Aorta (tissue), 5 donors: ENCODE data around the gene UBAP1L. TPM values are rescaled to one million over a fixed set of nuclear protein-coding genes. Genes with fewer than 3 reads are reported as not detected.
"Not testable (repeated sequence)": the region's sequence is repeated elsewhere in the genome, so short reads cannot be mapped to it uniquely, and the experiment has no call there.

Experiments
- ATAC-seq: fragments of 200-7000 bp; cut with Tn5 transposase; one replicate; pipeline ENCODE4 v1.9.1; 2022; ENCODE audit warnings: moderate library complexity; ENCODE audit not compliant: low FRiP score
- DNase-seq, 2 donors: peaks; one replicate each; pipeline ENCODE4 v3.0.0-alpha.2; 2020
- H3K27ac ChIP-seq, 2 donors: one replicate each; pipeline ENCODE4 v1.5.1; 2013; ENCODE audit warnings: low read length in 2 of 2, mild to moderate bottlenecking in 2 of 2, moderate library complexity in 2 of 2, control low read depth in 1 of 2, inconsistent platforms in 1 of 2, low read depth in 1 of 2
- H3K27me3 ChIP-seq, 2 donors: one replicate each; pipeline ENCODE4 v1.6.1; 2013; ENCODE audit warnings: control low read depth in 1 of 2, low read length in 1 of 2, mild to moderate bottlenecking in 1 of 2, moderate library complexity in 1 of 2; ENCODE audit not compliant: insufficient read depth in 2 of 2, control insufficient read depth in 1 of 2
- H3K36me3 ChIP-seq, 2 donors: one replicate each; pipeline ENCODE4 v1.6.1; 2013; ENCODE audit warnings: control low read depth in 1 of 2, low read length in 1 of 2, mild to moderate bottlenecking in 1 of 2; ENCODE audit not compliant: insufficient read depth in 2 of 2, control insufficient read depth in 1 of 2
- H3K4me1 ChIP-seq, 2 donors: one replicate each; pipeline ENCODE4 v1.6.1; 2013; ENCODE audit warnings: low read length in 2 of 2, control low read depth in 1 of 2, mild to moderate bottlenecking in 1 of 2, moderate library complexity in 1 of 2; ENCODE audit not compliant: insufficient read depth in 2 of 2, control insufficient read depth in 1 of 2
- H3K4me3 ChIP-seq, 2 donors: one replicate each; pipeline ENCODE4 v1.5.1; 2013; ENCODE audit warnings: low read length in 2 of 2, control low read depth in 1 of 2, mild to moderate bottlenecking in 1 of 2
- H3K9me3 ChIP-seq: one replicate; pipeline ENCODE4 v1.6.1; 2013; ENCODE audit warnings: mild to moderate bottlenecking, low read length; ENCODE audit not compliant: control insufficient read depth
- WGBS, 2 donors: extraction: QIAGEN DNeasy Blood & Tissue Kit; methylation state at CpG; one replicate each; pipeline ENCODE4 v1.1.7; 2013; 5-methylcytosine and 5-hydroxymethylcytosine counted together
- intact Hi-C, 2 donors: fragments of 100-400 bp; cut with DNase I; formaldehyde crosslinking; loops; one replicate each; pipeline versions ENCODE4 v1.14.2 to v1.15.0; 2022
- polyA plus RNA-seq, 2 donors: library from polyadenylated mRNA; stranded (reverse); fragments of 200-250 nt; gene quantifications; one replicate each; pipeline ENCODE4 v1.2.3, GENCODE V29; 2013
- total RNA-seq, 2 donors: library from RNA; stranded (reverse); fragmentation: NEBNext Ultra II Directional; extraction: Animal tissue kit (Norgen Biotek cat#: 25700); gene quantifications; one replicate each; pipeline ENCODE4 v1.2.1, GENCODE V29; 2021
- donor health status: healthy with polysubstance abuse.
- donor health status: Bipolar disorder and iron deficiency.
- donor health status: DM: no; HTN: no; CAD: no.
- donor health status: DM: no; HTN: no; CAD: no.
- donor health status: DM: yes; HTN: yes; CAD: no.

The UBAP1L gene
- total and polyA plus RNA-seq, 4 donors = 0.88 to 10.3 (median 7.0) TPM

GRCh38 chr15:65137089-65137488 is 22.1 kb upstream of the UBAP1L start:
- H3K27ac ChIP-seq, H3K4me1 ChIP-seq, H3K27me3 ChIP-seq, H3K36me3 ChIP-seq, intact Hi-C loops, H3K4me3 ChIP-seq, H3K9me3 ChIP-seq, ATAC-seq, DNase-seq: not testable (repeated sequence)
- 90 to 95% methylated on average over 7 of the region's 7 CpGs for WGBS, 2 donors

- no peaks in the 10 kb centered on the region for H3K36me3 ChIP-seq
- 90 to 98% methylated on average over 8 of the region's 8 CpGs for WGBS, 2 donors
- no peak overlapping the region for H3K27ac ChIP-seq
- no peaks in the 10 kb centered on the region for H3K9me3 ChIP-seq
- no peaks in the 10 kb centered on the region for H3K27me3 ChIP-seq
- intact Hi-C loops = no loop called here
- no peak for DNase-seq
- H3K4me3 ChIP-seq = no peak overlapping the region
- ATAC-seq = no peak
- H3K4me1 ChIP-seq = no peaks in the 10 kb centered on the region
These were observed 19.5 kb upstream of the UBAP1L start for GRCh38 chr15:65134538-65134937.

- Histone ChIP-seq H3K9me3 (no peaks in the 10 kb centered on the region), H3K36me3 (peaks cover 0 to 6% of the 10 kb centered on the region in 2 donors), H3K27ac (peak within 1 kb of the TSS; percentile 28 to 33), H3K4me3 (peak within 1 kb of the TSS; percentile 94 to 95), H3K4me1 (no peaks in the 10 kb centered on the region), H3K27me3 (no peaks in the 10 kb centered on the region)
- ATAC-seq (peak; percentile 94), DNase-seq (peak; percentile 93 to 96)
- WGBS, 2 donors = 1% methylated on average over 36 to 45 of the region's 45 CpGs
- intact Hi-C loops = no loop called here
These were observed 18.7 kb upstream of the UBAP1L start, which contains the start of gene PDCD7 for GRCh38 chr15:65133548-65134200. TSS of gene PDCD7 (minus strand) at chr15:65133808. CDS start at chr15:65133781, 27 bp downstream.

DNA sequence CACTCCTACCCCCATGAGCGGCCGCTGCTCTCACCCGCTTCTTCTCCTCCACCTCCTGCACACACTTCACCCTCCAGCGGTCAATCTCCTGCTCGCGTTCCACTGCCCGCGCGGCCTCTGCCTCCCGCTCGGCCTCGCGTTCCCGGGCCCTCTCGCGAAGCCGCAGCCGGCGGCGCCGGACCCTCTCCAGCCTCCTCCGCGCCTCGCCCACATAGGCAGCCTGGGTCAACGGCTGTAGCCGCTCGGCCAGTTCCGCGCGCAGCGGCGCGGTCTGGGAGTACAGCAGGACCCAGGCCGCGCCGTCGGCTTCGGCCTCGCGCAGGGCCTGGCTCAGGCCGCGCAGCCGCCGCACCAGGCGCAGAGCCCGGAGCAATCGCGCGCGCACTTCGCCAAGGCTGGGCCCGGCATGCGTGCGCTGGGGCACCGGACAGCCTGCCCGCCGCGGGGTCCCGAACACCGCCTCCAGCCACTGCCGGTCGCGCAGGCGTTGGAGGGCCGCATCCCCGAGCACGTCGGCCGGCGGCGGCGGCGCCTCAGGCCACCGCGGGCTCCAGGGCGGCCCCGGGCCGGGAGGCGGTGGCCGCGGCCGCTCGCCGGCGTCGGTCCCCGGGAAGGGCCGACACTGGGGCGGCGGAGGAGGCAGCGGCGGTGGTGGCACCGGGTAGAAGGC is 18.0 kb upstream of the UBAP1L start:
- peak; percentile 56 to 79 for DNase-seq
- intact Hi-C loops = no loop called here
- H3K27me3 ChIP-seq = no peaks in the 10 kb centered on the region

GRCh38 chr15:65130941-65131340 is 15.9 kb upstream of the UBAP1L start:
- H3K36me3 ChIP-seq = peaks cover 2 to 6% of the 10 kb centered on the region in 2 donors
- intact Hi-C loops = no loop called here
- DNase-seq (no peak), ATAC-seq (no peak)
- no peak overlapping the region for H3K4me3 ChIP-seq
- H3K27ac ChIP-seq = no peak overlapping the region
- no peaks in the 10 kb centered on the region for H3K4me1 ChIP-seq
- H3K9me3 ChIP-seq = no peaks in the 10 kb centered on the region
- no peaks in the 10 kb centered on the region for H3K27me3 ChIP-seq
- WGBS, 2 donors = 79 to 83% methylated on average over 5 of the region's 5 CpGs

More for the DNA sequence above, 18.0 kb upstream of the UBAP1L start:
- Histone ChIP-seq H3K4me1 (no peaks in the 10 kb centered on the region), H3K27ac (peak overlapping the region; percentile 28 to 33), H3K36me3 (peaks cover 0 to 6% of the 10 kb centered on the region in 2 donors), H3K4me3 (peak overlapping the region; percentile 94 to 95), H3K9me3 (no peaks in the 10 kb centered on the region)
- 0% methylated on average over 77 to 93 of the region's 93 CpGs for WGBS, 2 donors
- peak; percentile 70 for ATAC-seq

DNA sequence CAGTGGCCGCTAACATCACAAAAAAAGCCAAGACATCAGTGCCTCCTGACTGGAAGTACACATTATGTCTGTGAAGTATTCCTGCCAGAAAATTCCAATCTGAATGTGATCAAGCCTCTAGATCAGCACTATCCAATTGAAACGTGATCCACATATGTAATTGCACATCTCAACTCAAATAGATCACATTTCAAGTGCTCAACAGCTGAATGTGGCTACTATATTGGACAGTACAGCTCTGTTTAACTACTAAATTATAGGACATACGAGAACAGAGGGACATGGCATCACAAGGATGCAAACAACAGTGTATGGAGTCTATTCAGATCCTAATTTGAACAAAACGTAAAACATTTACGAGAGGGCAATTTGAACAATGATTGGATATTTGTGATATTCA is 542 bp upstream of the UBAP1L start:
- Histone ChIP-seq H3K4me3 (no peak overlapping the region), H3K27me3 (no peaks in the 10 kb centered on the region), H3K4me1 (no peaks in the 10 kb centered on the region), H3K9me3 (no peaks in the 10 kb centered on the region), H3K36me3 (peaks cover 5 to 14% of the 10 kb centered on the region in 2 donors), H3K27ac (no peak overlapping the region)
- ATAC-seq (no peak), DNase-seq (no peak)
- intact Hi-C loops = no loop called here
- 81 to 83% methylated on average over 5 of the region's 5 CpGs for WGBS, 2 donors

- intact Hi-C loops = no loop called here
- Histone ChIP-seq H3K4me1 (no peaks in the 10 kb centered on the region), H3K9me3 (no peaks in the 10 kb centered on the region), H3K27me3 (no peaks in the 10 kb centered on the region), H3K4me3 (no peak overlapping the region), H3K27ac (no peak overlapping the region), H3K36me3 (peaks cover 2 to 5% of the 10 kb centered on the region in 2 donors)
- WGBS, 2 donors = 13 to 22% methylated on average over 3 of the region's 3 CpGs
- DNase-seq (no peak), ATAC-seq (no peak)
These were observed 4.2 kb downstream of the UBAP1L start for GRCh38 chr15:65110676-65111292.

DNA sequence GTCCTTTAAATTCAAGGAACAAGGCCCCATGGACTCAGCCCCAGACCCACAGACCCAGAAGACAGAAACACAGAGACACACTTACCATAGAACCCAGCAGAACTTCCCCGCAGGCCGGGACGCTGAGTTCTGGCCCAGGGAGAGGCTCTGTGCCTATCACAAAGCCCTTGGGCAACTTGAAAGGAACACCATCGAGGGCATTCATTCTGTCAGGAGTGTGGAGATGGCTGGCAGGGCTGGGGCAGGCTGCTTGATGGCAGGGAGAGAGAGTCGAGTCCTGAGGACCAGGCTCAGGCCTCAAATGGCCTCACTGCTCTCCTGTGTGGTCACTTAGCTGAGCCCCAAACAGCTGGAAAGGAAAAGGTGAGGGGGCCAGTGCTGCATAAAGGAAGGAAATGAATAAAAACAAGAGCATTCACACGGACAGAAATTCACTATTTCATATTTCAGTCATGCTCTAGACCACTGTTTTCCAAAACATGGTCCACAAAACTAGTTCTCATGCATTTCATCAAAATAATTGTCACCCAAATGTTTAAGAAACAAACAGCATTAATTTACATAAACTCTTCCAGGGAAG is 8.9 kb downstream of the UBAP1L start:
- Histone ChIP-seq H3K27me3 (no peaks in the 10 kb centered on the region), H3K9me3 (no peaks in the 10 kb centered on the region), H3K4me3 (no peak overlapping the region), H3K27ac (no peak overlapping the region), H3K36me3 (no peaks in the 10 kb centered on the region), H3K4me1 (no peaks in the 10 kb centered on the region)
- 84 to 86% methylated on average over 6 of the region's 6 CpGs for WGBS, 2 donors
- no peak for ATAC-seq
- intact Hi-C loops = no loop called here
- DNase-seq = peak in 1 of 2 donors; percentile 59
